ENCODE results near the gene SAMD11.

The SAMD11 gene

GRCh38 chr1:933603-933940, 9.8 kb downstream of the SAMD11 start:
- DNase-seq (ENCODE audit: low read depth): no peak

GRCh38 chr1:934991-935750, 11.4 kb downstream of the SAMD11 start:
- DNase-seq (ENCODE audit: low read depth): no peak

- no peak for DNase-seq (ENCODE audit: low read depth)
These were observed 12.1 kb downstream of the SAMD11 start for GRCh38 chr1:935751-936231.

GRCh38 chr1:936348-937264, 12.9 kb downstream of the SAMD11 start:
- no peak for DNase-seq (ENCODE audit: low read depth)

GRCh38 chr1:937521-937920, 13.8 kb downstream of the SAMD11 start:
- no peak for DNase-seq (ENCODE audit: low read depth)

GRCh38 chr1:938088-938683, 14.5 kb downstream of the SAMD11 start:
- DNase-seq (ENCODE audit: low read depth): no peak

- no peak for DNase-seq (ENCODE audit: low read depth)
These were observed 15.2 kb downstream of the SAMD11 start for GRCh38 chr1:938711-939489.

GRCh38 chr1:939511-940106, 15.9 kb downstream of the SAMD11 start:
- DNase-seq (ENCODE audit: low read depth): no peak

- no peak for DNase-seq (ENCODE audit: low read depth)
These were observed 16.6 kb downstream of the SAMD11 start for GRCh38 chr1:940107-941014.

- no peak for DNase-seq (ENCODE audit: low read depth)
These were observed 17.4 kb downstream of the SAMD11 start for GRCh38 chr1:941015-941587.

- no peak for DNase-seq (ENCODE audit: low read depth)
These were observed 18.1 kb downstream of the SAMD11 start for GRCh38 chr1:941588-942383.

- no peak for DNase-seq (ENCODE audit: low read depth)
These were observed 18.7 kb downstream of the SAMD11 start for GRCh38 chr1:942411-942821.

- no peak for DNase-seq (ENCODE audit: low read depth)
These were observed 19.3 kb downstream of the SAMD11 start for GRCh38 chr1:942864-943533.

GRCh38 chr1:943545-944340, 20.0 kb downstream of the SAMD11 start:
- DNase-seq (ENCODE audit: low read depth): no peak

GRCh38 chr1:944341-945325, 20.9 kb downstream of the SAMD11 start:
- DNase-seq (ENCODE audit: low read depth): no peak

GRCh38 chr1:945688-946556, 22.2 kb downstream of the SAMD11 start:
- no peak for DNase-seq (ENCODE audit: low read depth)

Measured in stimulated activated CD8-positive, alpha-beta memory T cell treated with anti-CD3 and anti-CD28 coated beads, Interleukin-12 subunit alpha, Interleukin-12 subunit beta, amount 100 ng/mL, for 4 hours (primary cell).